HuH-7 (cell line): ENCODE measurements around the gene PP2D1.
"Not testable (repeated sequence)": the region's sequence is repeated elsewhere in the genome, so short reads cannot be mapped to it uniquely, and the experiment has no call there.

Experiments
- DNase-seq: peaks from one replicate; pipeline ENCODE4 v3.0.0; 2011; ENCODE audit warnings: low spot score

PP2D1 gene

GRCh38 chr3:20012164-20012563 lies at the start of gene PP2D1:
Gene PP2D1 (minus strand): TSS chr3:20012264. CDS start chr3:20012072, 192 bp downstream.
- DNase-seq, result no peak

- no peak for DNase-seq
Measured at GRCh38 chr3:20060974-20061685, 49.1 kb upstream of the PP2D1 start.

GRCh38 chr3:20059929-20060328 lies 47.9 kb upstream of the PP2D1 start:
- DNase-seq, result no peak

- no peak for DNase-seq
Measured at GRCh38 chr3:20057612-20058180, 45.6 kb upstream of the PP2D1 start.

- DNase-seq, result no peak
Measured at GRCh38 chr3:20056725-20057611, 44.9 kb upstream of the PP2D1 start.

- no peak for DNase-seq
Measured at GRCh38 chr3:20055842-20056241, 43.8 kb upstream of the PP2D1 start.

- no peak for DNase-seq
Measured at GRCh38 chr3:20055020-20055775, 43.1 kb upstream of the PP2D1 start.

GRCh38 chr3:20054549-20054987 lies 42.5 kb upstream of the PP2D1 start:
- no peak for DNase-seq

GRCh38 chr3:20052851-20053250 lies 40.8 kb upstream of the PP2D1 start:
- no peak for DNase-seq

- no peak for DNase-seq
Measured at GRCh38 chr3:20051123-20051806, 39.2 kb upstream of the PP2D1 start.

GRCh38 chr3:20047976-20048883 lies 36.2 kb upstream of the PP2D1 start:
- DNase-seq, result no peak

- DNase-seq, result no peak
Measured at GRCh38 chr3:20047341-20047779, 35.3 kb upstream of the PP2D1 start.

- DNase-seq, result no peak
Measured at GRCh38 chr3:20046556-20046955, 34.5 kb upstream of the PP2D1 start.

GRCh38 chr3:20045141-20045540 lies 33.1 kb upstream of the PP2D1 start:
- DNase-seq, result not testable (repeated sequence)

GRCh38 chr3:20043825-20044224 lies 31.8 kb upstream of the PP2D1 start:
- no peak for DNase-seq

- no peak for DNase-seq
Measured at GRCh38 chr3:20043396-20043795, 31.3 kb upstream of the PP2D1 start.

GRCh38 chr3:20042331-20042730 lies 30.3 kb upstream of the PP2D1 start:
- DNase-seq, result no peak

GRCh38 chr3:20041197-20041780 lies 29.2 kb upstream of the PP2D1 start:
- DNase-seq, result peak; percentile 85

- DNase-seq, result peak; percentile 85
Measured at GRCh38 chr3:20040548-20041196, 28.6 kb upstream of the PP2D1 start.
